C1 segment of cervical spinal cord (tissue), 14 donors: Measurements from ENCODE around the gene SRGN.

ENCODE experiments used
- DNase-seq, 14 donors: peaks; one replicate each; lab custom pipeline; 2025; lab: John Stamatoyannopoulos, UW

The SRGN gene

DNA sequence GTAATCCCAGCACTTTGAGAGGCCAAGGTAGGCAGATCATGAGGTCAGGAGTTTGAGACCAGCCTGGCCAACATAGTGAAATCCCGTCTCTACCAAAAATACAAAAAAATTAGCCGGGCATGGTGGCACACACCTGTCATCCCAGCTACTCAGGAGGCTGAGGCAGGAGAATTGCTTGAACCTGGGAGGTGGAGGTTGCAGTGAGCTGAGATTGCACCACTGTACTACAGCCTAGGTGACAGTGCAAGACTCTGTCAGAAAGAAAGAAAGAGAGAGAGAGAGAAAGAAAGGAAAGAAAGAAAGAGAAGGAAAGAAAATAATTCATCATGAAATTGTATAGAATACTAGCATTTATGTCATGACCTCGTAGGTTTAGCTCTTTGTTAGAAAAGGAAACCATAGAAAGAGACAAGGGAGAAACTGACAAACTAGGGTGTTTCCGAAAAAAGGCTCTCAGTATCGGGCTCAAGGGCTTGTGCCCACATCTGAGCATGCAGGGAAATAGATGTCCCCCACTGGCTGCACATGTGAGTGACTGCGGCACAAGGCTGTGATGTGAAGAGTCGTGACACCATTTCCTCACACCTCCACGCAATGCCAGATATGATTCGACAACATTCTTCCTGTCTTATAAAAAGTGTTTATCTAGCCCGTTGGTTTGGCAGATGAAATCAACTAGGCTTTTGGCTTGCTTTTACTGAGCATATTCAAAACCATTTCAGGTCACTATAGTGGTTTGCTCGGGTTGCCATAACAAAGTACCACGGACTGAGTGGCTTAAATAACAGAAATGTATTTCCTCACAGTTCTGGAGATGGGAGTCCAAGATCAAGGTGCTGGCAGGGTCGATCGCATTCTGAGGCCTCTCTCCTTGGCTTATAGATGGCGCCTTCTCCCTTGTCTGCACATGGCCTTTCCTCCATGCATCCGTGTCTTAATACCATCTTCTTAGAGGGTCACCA is 2.0 kb downstream of the SRGN start:
- no peak for DNase-seq

DNA sequence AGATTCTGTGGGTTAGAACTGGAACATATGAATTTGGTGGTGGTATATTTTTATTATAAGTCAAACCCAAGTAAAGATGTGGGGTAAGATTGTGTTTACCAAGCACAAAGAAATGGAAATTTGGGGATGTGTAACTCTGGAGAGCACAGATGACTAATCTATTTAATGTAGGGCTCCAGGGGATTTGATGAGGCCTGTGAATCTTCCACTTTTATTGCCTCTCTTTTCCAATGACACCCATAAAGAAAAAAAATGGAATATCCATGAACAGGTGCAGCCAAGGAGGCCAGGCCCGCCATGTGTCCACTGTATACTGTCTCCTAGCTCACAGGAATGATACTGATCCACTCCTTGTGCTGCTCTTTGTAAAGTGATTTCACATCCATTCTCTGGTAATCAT is 2.8 kb downstream of the SRGN start:
- DNase-seq = no peak

DNA sequence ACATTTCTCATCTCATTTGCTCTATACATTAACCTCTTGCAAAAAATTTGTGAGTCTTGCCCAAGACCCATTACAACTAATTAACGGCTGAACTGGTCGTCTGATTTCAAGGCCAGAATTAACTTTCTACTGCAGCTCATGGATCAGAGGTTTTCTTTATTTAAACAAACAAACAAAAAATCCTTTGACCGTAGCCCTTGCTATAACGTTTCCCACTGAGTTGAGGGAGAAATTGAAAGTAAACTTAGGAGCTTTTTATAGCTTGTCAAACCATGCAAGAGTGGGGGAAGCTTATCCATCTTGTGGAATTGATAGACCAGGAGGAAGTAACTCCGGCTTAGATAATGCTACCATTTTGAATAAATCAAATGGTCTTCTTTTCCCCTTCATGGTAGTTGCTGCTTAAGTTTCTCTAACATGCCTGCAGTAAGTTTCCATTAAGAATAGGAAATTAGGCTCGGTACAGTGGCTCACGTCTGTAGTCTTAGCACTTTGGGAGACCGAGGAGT is 3.3 kb downstream of the SRGN start:
- no peak for DNase-seq

DNA sequence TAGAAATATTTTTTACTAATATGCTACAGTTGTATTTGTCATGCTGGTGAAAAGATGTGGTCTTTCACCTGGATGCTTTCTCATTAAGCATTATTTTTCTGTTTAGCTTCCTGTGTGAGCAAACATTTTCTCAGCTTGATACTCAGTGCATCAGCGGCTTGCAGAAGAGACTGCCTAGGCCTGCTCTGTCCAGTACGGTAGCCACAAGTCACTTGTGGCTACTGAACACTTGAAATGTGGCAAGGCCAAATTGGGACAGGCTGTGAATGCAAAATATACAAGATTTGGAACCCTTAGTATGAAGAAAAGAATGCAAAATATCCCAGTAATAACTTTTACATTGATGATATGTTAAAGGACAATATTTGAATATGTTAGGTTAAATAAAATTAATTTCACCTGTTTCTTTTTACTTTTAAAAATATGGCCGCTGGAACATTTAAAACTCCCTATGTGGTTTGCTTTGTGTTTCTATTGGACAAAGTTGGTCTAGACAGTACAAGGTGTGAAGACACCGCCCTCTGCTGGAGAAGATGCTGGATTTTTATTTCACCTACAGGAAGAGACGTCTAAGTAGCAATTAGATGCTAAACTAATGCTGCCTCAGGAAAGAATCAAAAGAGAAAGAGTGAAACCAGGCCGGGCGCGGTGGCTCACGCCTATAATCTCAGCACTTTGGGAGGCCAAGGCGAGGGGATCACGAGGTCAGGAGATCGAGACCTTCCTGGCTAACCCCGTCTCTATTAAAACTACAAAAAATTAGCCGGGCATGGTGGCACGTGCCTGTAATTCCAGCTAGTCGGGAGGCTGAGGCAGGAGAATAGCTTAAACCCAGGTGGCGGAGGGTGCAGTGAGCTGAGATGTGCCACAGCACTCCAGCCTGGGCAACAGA is 5.3 kb downstream of the SRGN start:
- peak in 5 of 14 donors; percentile 2 to 23 (median 13) for DNase-seq

DNA sequence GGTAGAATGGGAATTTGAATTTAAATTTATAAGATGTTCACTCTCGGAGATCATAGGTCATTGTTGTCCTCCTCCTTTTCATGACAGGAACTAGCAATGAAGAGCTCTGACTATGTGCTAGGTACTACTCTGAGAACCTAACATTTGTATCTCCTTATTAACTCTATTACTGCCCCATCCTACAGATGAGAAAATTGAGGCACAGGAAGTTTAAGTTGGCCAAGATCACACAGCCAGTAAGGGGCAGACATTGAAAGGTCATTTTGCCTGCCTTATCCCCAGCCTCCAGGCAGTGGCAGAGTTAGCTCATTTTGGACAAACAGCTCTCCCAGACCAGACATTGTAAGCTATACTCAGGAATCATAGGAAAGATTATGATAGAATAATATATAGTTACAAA is 6.0 kb downstream of the SRGN start:
- no peak for DNase-seq

DNA sequence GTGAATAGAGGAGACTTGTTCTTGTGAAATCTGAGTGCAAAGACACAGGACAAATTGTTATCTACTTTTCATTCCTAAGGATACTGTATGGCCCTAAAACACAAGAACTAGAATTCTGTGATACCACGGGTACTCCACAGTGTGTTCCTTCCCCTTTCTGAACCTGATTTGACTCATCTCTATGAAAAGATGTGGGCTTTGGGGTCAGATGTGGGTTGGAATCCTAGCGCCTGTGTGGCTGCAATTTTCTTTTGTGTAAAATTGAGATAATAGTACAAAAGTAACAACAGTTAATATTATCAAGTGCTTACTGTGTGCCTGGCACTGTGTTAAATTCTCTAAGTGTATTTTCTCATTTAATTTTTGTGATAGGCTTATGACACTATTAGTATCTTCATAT is 8.1 kb downstream of the SRGN start:
- DNase-seq = no peak

DNA sequence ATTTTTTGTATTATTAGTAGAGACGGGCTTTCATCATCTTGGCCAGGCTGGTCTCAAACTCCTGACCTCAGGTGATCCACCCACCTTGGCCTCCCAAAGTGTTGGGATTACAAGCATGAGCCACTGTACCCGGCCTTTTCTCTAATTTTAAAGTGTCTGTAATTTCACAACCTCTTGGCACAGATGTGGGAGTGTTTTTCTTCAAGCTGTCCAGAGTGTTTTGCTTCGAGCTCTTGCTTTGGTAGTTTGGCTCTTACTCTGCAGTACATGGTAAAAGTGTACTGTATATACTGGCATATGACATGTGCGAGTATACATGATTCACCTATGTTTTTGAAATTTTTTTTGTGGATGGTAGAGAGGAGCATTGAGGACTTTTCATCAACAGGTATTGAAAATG is 9.8 kb downstream of the SRGN start:
- DNase-seq = no peak

DNA sequence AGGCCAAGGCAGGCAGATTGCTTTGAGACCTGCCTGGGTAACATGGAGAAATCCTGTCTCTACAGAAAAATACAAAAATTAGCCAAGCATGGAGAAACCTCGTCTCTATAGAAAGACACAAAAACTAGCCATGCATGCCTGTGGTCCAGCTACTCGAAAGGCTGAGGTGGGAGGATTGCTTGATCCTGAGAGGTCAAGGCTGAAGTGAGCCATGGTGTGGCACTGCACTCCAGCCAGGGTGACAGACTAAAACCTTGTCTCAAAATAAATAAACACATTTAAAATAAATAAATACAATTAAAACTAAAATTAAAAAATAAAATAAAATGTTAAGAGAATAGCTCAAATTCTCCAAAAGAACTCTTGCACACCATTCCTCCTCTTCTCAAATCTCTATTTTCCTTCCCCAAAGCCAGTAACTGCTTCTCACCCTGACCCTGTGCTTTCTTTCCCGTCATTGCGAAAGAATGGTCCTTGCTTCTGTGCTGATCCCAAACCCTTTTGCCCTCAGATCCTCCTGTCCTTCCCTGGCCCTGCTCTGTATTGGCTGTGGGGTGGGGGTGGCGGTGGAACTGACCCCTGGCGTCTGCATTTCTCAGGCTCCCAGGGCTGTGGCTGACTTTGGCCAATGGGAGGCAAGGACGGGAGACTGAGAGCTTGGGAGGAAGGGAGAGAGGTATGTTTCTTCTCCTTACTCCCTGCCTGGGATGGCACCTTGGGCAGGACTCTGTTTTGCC is 12.4 kb downstream of the SRGN start:
- DNase-seq = no peak

DNA sequence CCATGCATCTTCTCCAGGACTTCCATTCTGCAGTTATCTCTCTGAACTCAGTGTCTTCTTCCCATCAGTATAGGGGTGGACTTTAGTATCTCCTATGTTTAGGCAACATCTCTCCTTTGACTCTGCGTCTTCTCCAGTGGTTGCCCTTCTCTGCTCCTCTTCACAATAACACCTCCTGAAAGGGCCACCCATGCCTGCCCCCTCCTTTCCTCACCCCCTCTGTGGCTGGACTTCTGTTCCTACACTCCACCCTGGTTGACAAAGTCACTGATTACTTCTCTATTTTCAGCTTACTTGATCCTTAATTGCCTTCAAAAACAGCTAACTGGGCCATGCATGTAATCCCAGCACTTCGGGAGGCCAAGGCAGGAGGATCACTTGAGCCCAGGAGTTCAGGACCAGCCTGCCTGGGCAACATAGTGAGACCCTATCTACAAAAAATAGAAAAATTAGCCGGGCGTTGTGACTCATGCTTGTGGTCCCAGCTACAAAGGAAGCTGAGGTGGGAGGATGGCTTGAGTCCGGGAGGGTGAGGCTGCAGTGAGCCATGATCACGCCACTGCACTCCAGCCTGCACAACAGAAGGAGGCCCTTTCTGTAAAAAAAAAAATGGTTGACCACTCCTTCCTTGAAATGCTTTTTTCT is 13.7 kb downstream of the SRGN start:
- no peak for DNase-seq

DNA sequence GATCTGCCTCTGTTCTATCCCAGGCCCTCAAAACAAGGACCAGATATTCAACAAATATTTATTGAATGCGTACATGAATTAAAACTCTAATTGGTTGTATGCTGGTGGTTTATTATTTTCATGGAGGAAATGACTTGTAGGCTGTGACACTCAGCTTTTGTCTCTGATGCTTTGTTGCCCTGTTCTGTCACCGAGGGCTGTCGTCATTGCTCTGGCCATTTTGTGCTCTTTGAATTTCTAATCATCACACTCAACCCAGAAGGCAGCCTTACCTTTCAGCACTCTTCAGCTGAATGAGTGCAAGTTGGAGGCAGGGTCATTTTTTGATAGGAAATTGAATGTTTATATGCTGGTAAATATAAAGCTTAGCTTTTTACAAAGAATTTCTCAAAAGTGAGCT is 14.5 kb downstream of the SRGN start:
- no peak for DNase-seq

DNA sequence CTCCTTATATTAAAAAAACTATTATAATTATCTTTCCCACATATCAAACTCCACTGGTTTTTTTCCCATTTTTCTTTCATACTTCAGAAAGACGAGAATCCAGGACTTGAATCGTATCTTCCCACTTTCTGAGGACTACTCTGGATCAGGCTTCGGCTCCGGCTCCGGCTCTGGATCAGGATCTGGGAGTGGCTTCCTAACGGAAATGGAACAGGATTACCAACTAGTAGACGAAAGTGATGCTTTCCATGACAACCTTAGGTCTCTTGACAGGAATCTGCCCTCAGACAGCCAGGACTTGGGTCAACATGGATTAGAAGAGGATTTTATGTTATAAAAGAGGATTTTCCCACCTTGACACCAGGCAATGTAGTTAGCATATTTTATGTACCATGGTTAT is 15.9 kb downstream of the SRGN start:
- DNase-seq = no peak

DNA sequence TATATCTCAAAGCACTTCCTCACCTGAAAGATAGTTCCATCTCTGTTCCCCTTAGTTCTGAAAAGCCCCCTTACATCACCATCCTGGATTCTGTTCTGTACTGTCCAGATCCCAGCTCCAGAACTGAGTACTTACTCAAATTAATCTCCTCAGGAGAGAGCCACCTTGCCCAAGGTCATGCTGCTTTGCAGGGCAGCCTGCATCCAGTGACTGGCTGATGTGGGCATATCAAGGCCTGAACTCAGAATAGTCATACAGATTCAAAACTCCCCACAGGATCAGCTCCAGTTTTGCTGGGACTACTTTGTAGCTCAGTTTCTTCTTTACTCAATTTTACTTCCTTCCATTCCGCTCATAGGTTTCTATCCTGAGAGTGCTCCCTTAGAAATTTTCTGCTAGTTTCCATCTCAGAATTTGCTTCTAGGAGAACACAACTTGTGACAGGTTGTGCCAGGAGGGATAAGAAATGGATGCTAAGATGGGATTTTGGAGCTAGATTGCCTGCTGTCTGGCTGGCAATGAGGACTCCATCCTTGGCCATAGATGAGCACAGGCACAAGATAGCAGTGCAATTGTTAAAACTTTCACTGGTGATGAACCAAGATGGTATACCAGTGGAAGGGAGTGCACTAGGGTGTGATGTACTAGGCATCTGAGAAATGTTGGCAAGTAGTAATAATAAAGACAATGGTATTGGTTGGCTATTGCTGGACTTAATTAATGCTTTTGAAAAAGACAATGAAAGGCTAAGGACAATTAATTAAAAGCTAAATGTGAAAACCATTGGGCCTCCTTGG is 17.3 kb downstream of the SRGN start:
- no peak for DNase-seq

DNA sequence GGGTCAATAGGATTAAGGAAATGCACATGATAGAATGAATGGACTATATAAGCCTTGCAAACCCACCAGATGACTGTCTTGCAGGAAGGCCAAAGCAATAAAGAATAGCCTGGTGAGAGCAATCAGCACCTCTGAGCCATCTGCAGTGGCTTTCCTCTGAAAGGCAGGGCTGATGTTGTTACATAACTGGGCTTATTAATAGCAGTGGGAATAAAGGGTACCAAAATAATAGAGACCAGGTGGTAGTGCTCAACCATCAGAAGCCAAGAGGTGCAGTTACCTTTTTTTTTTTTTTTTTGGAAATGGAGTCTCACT is 19.2 kb downstream of the SRGN start:
- no peak for DNase-seq

DNA sequence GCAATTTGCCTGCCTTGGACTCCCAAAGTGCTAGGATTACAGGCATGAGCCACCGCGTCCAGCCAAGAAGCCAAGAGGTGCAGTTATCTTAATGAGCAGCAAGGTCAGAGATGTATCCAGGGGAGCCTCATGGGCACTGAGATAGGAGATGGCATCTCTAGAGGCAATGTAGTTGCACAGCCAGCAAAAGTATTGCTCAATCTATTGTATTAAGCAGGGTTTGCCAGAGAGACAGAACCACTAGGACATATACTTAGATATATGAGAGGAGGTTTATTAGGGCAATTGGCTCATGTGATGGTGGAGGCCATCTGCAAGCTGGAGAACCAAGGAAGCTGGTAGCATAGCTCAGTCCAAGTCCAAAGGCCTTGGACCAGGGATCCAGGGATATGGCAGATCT is 19.8 kb downstream of the SRGN start:
- no peak for DNase-seq

DNA sequence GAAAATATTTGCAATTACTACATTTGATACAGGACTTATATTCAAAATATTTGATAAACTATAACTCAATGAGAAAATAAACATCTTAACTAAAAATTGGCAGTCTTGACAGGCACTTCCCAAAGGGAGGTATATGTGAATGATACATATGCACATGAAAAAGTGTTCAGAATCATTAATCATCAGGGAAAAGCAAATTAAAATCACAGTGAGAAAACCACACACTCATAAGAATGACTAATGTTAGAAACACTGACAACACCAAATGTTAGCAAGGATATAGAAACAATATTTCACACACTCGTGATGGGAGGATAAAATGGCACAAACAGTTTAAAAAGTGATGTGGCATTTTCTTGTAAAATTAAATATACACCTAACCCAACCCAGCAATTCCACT is 32.0 kb downstream of the SRGN start:
- no peak for DNase-seq

DNA sequence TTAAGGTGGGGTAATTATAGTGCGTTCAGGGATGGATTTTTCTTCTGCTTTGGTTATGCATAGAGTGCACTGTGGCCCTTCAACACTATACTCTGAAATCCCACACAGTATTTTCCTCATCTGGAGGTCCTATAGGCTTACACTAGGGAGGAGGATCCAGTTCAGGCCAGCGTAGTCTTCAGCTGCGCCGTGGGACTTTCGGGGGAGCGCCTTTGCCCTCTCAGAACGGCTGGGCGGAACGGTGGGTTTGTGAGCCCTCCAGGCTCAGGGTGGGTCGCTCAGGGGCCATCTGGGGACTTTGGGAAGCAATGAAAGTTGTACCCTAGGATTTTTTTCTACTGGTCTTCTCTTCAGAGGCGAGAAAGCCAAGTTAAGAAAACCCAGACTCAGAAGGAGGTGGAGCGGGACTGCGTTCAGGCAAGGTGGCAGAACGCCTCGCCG is 35.4 kb downstream of the SRGN start:
- DNase-seq = peak in 1 of 14 donors; percentile 41

DNA sequence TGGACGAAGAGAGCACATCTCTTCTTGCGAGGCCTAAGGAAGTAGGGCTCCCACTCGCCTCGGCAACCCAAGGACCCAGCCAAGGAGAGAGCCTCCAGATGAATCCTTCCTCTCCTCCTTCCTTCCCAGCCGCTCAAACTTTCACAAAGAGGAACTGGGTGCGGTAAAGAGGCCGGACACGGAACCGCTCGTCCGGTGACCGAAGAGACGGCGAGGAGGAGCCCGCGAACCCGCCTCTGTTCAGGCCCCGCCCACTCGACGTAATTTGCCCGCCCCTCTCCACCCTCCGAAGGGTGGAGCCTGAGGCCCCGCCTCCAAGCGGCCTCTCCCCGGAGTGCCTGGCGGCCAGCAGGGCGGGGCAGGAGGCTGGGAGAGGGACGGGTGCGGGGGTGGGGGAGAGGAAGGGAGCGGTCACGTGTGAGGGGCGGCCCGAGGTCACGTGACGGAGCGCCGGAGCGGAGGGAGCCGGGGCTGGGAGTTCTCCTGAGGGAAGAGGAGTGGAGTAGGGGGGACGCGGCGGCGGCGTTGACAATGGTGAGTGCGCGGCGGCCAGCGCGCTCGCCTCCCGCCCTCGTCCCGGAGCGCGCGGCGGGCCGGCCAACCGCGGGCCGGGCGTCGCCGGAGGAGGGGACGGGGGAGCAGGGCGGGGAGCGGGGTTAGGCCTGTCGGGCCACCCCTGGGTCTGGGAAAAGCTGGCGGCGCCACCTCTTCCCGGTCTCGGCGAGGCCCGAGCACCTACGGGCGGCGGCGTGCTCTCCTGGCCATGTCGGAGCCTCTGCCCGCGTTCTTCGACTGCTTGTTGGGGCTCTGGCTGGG is 36.1 kb downstream of the SRGN start, which contains the start of gene VPS26A:
TSS of gene VPS26A (plus strand) at position 432 of the 816 bp plus-strand sequence. CDS start at position 532, 100 bp downstream.
- peak; percentile 95 to 99 (median 98) for DNase-seq

DNA sequence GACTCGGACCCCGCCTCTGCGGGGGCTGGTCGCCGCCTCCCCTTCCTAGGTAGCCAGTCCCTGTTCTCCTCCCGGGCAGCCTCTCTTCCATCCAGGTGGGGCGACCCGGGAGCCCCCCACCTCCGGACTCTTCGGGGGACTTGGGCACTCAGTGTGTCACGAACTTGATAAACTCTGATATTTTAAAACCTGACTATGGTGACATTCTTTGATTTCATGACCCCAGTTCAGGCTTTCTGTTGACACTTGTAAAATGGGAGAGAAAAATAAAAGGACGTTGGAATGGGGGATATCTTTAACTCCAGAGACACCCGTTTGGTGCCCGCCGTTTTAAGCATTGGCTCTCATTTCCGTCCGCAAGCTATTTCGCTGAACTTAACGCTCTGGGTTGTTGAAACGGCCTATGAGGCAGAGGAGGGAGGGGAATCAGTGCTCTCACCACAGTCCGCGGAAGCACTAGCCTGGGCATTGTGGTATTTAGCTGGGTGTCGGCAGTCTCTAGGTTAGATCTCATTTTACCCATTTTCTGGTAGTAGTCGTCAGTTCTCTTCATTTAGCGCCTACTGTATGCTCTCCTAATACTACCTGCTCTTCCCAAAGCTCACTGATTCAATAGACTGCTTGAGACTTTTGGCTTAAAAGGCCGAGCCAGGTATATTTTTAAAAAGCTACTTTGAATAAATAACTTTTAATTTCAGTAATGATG is 36.8 kb downstream of the SRGN start:
- peak in 8 of 14 donors; percentile 17 to 55 (median 33) for DNase-seq

DNA sequence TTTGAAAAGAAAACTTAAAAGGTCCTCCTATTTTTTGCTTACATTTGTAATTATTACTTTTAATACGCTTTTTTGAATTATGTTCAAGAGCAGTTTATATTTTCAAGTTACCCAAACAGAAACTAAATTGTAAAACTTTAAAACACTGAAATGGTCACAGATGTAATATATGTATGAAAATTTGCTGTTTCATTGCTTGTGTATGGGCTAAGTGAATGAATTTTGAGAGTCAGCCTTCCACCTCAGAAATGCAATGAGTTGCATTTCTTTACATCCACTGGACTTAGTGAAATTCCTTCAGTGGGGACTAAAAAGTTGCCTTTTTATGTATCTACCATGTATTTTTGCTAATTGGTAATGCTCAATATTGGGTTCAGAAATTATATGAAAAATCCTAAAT is 37.7 kb downstream of the SRGN start:
- DNase-seq = no peak
